Pancreas (tissue), 10 donors: Measurements from ENCODE around the gene TBC1D17. TPM values are rescaled to one million over a fixed set of nuclear protein-coding genes. Genes with fewer than 3 reads are reported as not detected.

Source experiments
- ATAC-seq, 4 donors: fragments of 200-7000 bp; cut with Tn5 transposase; one replicate each; pipeline versions ENCODE4 v1.8.0 to v1.9.1; 2020; ENCODE audit warnings: mild to moderate bottlenecking in 4 of 4, moderate library complexity in 4 of 4
- DNase-seq, 6 donors: peaks; one replicate each; pipeline ENCODE4 v3.0.0-alpha.2; 2020
- FAIRE-seq: peaks from 2 replicates; lab custom pipeline; 2012; peaks lifted over from hg19 to GRCh38; lab: Jason Lieb, UNC
- H3K27ac ChIP-seq, 4 donors: fragments of 200-600 bp; sonication (generic); 1 replicate in 3 of 4; 2 replicates in 1 of 4; pipeline versions ENCODE4 v1.5.0 to v1.8.0; 2020
- H3K27me3 ChIP-seq, 4 donors: fragments of 200-600 bp; one replicate each; pipeline ENCODE4 v1.8.0; 2021
- H3K36me3 ChIP-seq, 3 donors: fragments of 200-600 bp; sonication (generic) in 1 of 3; one replicate each; pipeline versions ENCODE4 v1.5.0 to v1.8.0; 2020 to 2021
- H3K4me1 ChIP-seq, 3 donors: fragments of 200-600 bp; one replicate each; pipeline ENCODE4 v1.8.0; 2021
- H3K4me3 ChIP-seq, 4 donors: fragments of 200-600 bp; sonication (generic) in 2 of 4; one replicate each; pipeline versions ENCODE4 v1.5.0 to v1.8.0; 2020 to 2021
- H3K9me3 ChIP-seq, 4 donors: fragments of 200-600 bp; one replicate each; pipeline ENCODE4 v1.8.0; 2021
- WGBS, 2 donors: extraction: QIAGEN DNeasy Blood & Tissue Kit; methylation state at CpG; one replicate each; pipeline ENCODE4 v1.1.7; 2013; 5-methylcytosine and 5-hydroxymethylcytosine counted together
- intact Hi-C, 3 donors: fragments of 100-400 bp; cut with DNase I; formaldehyde crosslinking; loops; one replicate each; pipeline versions ENCODE4 v1.11.1 to v1.14.2; 2022
- polyA plus RNA-seq, 2 donors: library from polyadenylated mRNA; stranded (reverse); fragments of 200-250 nt; gene quantifications; one replicate each; pipeline ENCODE4 v1.2.3, GENCODE V29; 2013
- total RNA-seq, 6 donors: library from RNA; stranded (reverse); fragmentation: NEBNext Ultra II Directional in 4 of 6; extraction: Animal tissue kit (Norgen Biotek cat#: 25700) in 4 of 6; gene quantifications; one replicate each; pipeline versions ENCODE4 v1.2.1 to v1.2.4, GENCODE V29; 2021 to 2023
- TF ChIP-seq, protein P1 (sequence below), 4 donors: fragments of 200-600 bp; sonication (generic) in 3 of 4; IDR thresholded peaks; one replicate each; pipeline versions ENCODE4 v1.5.0 to v1.8.0; 2021; ENCODE audit warnings: antibody characterized with exemption in 4 of 4
- donor health status: healthy with polysubstance abuse.
- donor health status: DM: no; HTN: no; CAD: no; lungs with moderate emphysema.
- donor health status: DM: no; HTN: no; CAD: no.
- donor health status: control.
- donor health status: control.
- donor health status: Bipolar disorder and iron deficiency.
- donor health status: DM: yes; HTN: yes; CAD: no.
- donor health status: DM: no; HTN: no; CAD: no.
- donor health status: DM: no; HTN: no; CAD: no.
- donor health status: DM: yes; HTN: yes; CAD: no.

TBC1D17 gene
- total and polyA plus RNA-seq, 8 donors: 21.0 to 99.3 (median 31.3) TPM

DNA sequence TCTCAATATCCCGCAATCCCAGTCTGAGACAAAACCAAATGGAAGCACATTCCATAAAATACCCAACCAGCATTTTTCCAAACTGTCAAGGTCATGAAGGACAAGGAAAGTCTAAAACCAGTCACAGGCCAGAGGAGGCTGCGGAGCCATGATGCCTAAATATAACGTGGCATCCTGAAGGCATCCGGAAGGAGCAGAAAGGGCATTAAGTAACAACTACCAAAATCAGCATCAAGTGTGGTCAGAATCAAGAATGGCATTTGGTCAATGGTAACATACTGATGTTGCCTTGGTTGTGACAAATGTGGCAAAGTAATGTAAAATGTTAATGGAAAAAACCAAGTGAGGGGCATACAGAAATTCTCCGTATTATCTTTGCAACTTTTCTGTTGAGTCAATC is 48.0 kb downstream of the TBC1D17 start:
- intact Hi-C loops: no loop called here
- ATAC-seq: no peak
- TF ChIP-seq, protein P1, sequence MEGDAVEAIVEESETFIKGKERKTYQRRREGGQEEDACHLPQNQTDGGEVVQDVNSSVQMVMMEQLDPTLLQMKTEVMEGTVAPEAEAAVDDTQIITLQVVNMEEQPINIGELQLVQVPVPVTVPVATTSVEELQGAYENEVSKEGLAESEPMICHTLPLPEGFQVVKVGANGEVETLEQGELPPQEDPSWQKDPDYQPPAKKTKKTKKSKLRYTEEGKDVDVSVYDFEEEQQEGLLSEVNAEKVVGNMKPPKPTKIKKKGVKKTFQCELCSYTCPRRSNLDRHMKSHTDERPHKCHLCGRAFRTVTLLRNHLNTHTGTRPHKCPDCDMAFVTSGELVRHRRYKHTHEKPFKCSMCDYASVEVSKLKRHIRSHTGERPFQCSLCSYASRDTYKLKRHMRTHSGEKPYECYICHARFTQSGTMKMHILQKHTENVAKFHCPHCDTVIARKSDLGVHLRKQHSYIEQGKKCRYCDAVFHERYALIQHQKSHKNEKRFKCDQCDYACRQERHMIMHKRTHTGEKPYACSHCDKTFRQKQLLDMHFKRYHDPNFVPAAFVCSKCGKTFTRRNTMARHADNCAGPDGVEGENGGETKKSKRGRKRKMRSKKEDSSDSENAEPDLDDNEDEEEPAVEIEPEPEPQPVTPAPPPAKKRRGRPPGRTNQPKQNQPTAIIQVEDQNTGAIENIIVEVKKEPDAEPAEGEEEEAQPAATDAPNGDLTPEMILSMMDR (IDR thresholded peaks at IDR 0.05): no peak
- Histone ChIP-seq H3K9me3 (no peaks in the 10 kb centered on the region), H3K4me1 (peaks cover 9 to 13% (median 9%) of the 10 kb centered on the region in 3 donors), H3K27ac (no peak overlapping the region), H3K27me3 (no peaks in the 10 kb centered on the region), H3K36me3 (peaks cover 0 to 9% (median 0%) of the 10 kb centered on the region in 3 donors), H3K4me3 (no peak overlapping the region)
- FAIRE-seq: no peak
- 96% methylated on average over 5 of the region's 5 CpGs for WGBS, 2 donors
- peak in 1 of 6 donors; percentile 4 for DNase-seq

DNA sequence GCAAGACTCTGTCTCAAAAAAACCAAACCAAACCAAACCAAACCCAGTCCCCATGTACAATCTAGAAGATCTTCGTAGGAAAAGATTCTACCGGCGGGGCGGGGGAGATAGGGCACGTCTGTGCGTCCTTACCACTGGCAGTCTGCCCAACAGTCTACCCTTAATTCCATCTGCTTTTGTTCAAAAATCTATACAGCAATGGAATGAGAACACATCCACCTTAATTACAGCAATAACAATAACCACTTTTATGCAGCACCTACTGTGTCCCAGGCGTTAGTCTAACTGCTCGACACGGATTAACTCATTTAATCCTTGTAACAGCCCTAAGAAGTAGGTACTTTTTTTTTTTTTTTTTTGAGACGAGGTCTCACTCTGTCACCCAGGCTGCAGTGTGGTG is 49.0 kb downstream of the TBC1D17 start:
- no peak for FAIRE-seq
- no peaks in the 10 kb centered on the region for H3K9me3 ChIP-seq
- 94 to 96% methylated on average over 10 of the region's 10 CpGs for WGBS, 2 donors
- intact Hi-C loops: no loop called here
- TF ChIP-seq, protein P1 (IDR thresholded peaks at IDR 0.05): no peak
- H3K36me3 ChIP-seq: peaks cover 0 to 9% (median 0%) of the 10 kb centered on the region in 3 donors
- DNase-seq: peak in 1 of 6 donors; percentile 17
- no peak overlapping the region for H3K27ac ChIP-seq
- ATAC-seq: no peak
- no peak overlapping the region for H3K4me3 ChIP-seq
- H3K4me1 ChIP-seq: peaks cover 9 to 13% (median 9%) of the 10 kb centered on the region in 3 donors
- H3K27me3 ChIP-seq: no peaks in the 10 kb centered on the region

DNA sequence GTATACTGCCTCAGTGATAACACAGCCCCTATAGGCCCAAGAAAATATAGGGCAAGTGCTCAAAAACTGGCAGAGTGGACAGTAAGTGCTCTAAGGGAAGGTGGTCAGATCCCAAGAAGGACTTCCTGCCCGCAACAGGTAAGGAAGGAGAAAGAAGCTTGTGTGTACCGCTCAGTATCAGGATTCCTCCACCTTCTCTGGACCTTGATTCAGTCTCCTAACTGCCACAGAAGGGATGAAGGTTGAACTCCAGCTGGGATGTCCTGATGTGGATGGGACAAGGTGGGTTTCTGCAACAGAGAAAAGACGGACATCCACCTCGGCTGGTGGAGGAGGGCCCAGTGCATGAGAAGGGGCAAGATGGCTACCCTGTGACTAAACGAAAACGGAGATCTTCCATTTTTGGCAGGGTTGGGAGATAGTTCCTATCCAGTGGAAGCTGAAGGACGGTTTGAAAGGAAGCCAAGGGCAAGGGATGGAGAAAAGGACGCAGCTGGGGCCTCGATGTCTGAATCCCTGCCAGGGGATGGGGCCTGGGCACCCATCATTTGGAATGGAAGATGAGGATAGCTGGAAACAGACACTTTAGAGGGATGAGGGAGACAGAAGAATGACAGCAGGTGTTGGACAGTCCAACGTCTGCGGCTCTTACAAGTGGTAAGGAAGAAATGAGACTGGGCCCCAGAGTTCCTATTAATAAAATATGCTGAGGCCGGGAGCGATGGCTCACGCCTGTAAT is 50.2 kb downstream of the TBC1D17 start:
- Histone ChIP-seq H3K9me3 (no peaks in the 10 kb centered on the region), H3K27me3 (no peaks in the 10 kb centered on the region), H3K4me1 (peaks cover 9 to 13% (median 9%) of the 10 kb centered on the region in 3 donors), H3K36me3 (peaks cover 0 to 9% (median 0%) of the 10 kb centered on the region in 3 donors), H3K4me3 (peak overlapping the region in 1 of 4 donors; percentile 90), H3K27ac (no peak overlapping the region)
- ATAC-seq: no peak
- DNase-seq: peak in 1 of 6 donors; percentile 9
- FAIRE-seq: no peak
- TF ChIP-seq, protein P1 (IDR thresholded peaks at IDR 0.05): no peak
- intact Hi-C loops: no loop called here
- WGBS, 2 donors: 74 to 78% methylated on average over 14 of the region's 14 CpGs

DNA sequence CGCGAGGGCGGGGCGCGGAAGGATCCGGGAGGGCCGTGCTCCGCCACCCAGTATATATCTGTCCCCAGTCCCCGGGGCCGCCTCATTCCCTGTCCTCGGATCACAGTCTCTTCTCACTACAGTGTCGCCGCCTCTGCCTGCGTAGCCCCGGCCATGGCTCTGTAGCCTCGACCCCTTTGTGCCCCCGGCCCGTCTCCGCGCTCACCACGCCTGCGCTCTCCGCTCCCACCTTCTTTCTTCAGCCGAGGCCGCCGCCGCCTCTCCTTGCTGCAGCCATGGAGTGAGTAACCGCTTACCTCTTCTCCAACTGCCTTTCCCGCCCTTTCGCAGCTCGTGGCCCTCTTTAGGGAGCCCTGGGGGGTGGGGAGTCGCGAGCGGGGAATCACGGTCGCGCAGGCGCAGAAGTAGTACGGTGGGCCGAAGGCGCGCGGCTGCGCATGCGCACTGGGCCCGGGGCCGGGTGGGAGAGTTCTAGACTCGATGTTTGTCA is 51.7 kb downstream of the TBC1D17 start, which contains the start of the genes ATF5 and NUP62:
Gene ATF5 (plus strand): TSS at position 85 of the 490 bp plus-strand sequence. CDS start 1,646 bp downstream, outside the sequence.
Gene NUP62 (minus strand): TSS at position 384 of the 490 bp plus-strand sequence. CDS start 19,697 bp downstream, outside the sequence.
- intact Hi-C loops: no loop called here
- peak within 1 kb of the TSS; percentile 63 to 90 (median 85) for H3K4me3 ChIP-seq
- no peaks in the 10 kb centered on the region for H3K9me3 ChIP-seq
- TF ChIP-seq, protein P1 (IDR thresholded peaks at IDR 0.05): no peak
- WGBS, 2 donors: 0 to 1% methylated on average over 40 to 48 of the region's 48 CpGs
- H3K36me3 ChIP-seq: no peaks in the 10 kb centered on the region
- FAIRE-seq (no peak), ATAC-seq (peak; percentile 76 to 90 (median 82)), DNase-seq (peak; percentile 84 to 98 (median 90))
- H3K27ac ChIP-seq: peak within 1 kb of the TSS; percentile 67 to 93 (median 87)
- peaks cover 9 to 13% (median 9%) of the 10 kb centered on the region in 3 donors for H3K4me1 ChIP-seq
- no peaks in the 10 kb centered on the region for H3K27me3 ChIP-seq
